Effector memory CD8-positive, alpha-beta T cell (primary cell): ENCODE data around the gene SYT15.
A peak's percentile ranks its signal among the peaks of the same experiment; 100 is the strongest.
"Not testable (repeated sequence)": the region's sequence is repeated elsewhere in the genome, so short reads cannot be mapped to it uniquely, and the experiment has no call there.

Experiments
- ATAC-seq: fragments of 150-1000 bp; cut with Tn5 transposase; replicated peaks from 2 replicates; pipeline ENCODE4 v1.10.0; 2021; ENCODE audit warnings: mild to moderate bottlenecking, moderate library complexity
- DNase-seq, 3 experiments: peaks; one replicate each; pipeline ENCODE4 v3.0.0; 2021
- H3K27ac Mint-ChIP-seq, 2 donors: one replicate each; pipeline ENCODE4 v1.8.0; 2022; ENCODE audit warnings: mild to moderate bottlenecking in 2 of 2, mixed read lengths in 2 of 2, moderate library complexity in 2 of 2
- H3K27me3 Mint-ChIP-seq, 2 donors: one replicate each; pipeline ENCODE4 v1.8.0; 2022; ENCODE audit warnings: mixed read lengths in 2 of 2
- H3K36me3 Mint-ChIP-seq: one replicate; pipeline ENCODE4 v1.8.0; 2022; ENCODE audit warnings: mild to moderate bottlenecking, moderate library complexity, mixed read lengths; ENCODE audit not compliant: insufficient read depth
- H3K4me1 Mint-ChIP-seq, 2 donors: one replicate each; pipeline ENCODE4 v1.8.0; 2022; ENCODE audit warnings: low read depth in 2 of 2, mixed read lengths in 2 of 2
- H3K4me3 Mint-ChIP-seq, 2 donors: one replicate each; pipeline ENCODE4 v1.8.0; 2022; ENCODE audit warnings: mild to moderate bottlenecking in 2 of 2, mixed read lengths in 2 of 2, moderate library complexity in 2 of 2
- H3K9me3 Mint-ChIP-seq, 2 donors: one replicate each; pipeline ENCODE4 v1.8.0; 2022; ENCODE audit warnings: mixed read lengths in 2 of 2

Gene SYT15

GRCh38 chr10:46579378-46579777 lies 450 bp downstream of the SYT15 start:
- H3K27ac Mint-ChIP-seq, H3K9me3 Mint-ChIP-seq, H3K4me3 Mint-ChIP-seq, H3K36me3 Mint-ChIP-seq, H3K4me1 Mint-ChIP-seq, DNase-seq, H3K27me3 Mint-ChIP-seq, ATAC-seq: not testable (repeated sequence)

- not testable (repeated sequence) for H3K9me3 Mint-ChIP-seq, H3K27me3 Mint-ChIP-seq, H3K4me3 Mint-ChIP-seq, H3K27ac Mint-ChIP-seq, H3K4me1 Mint-ChIP-seq, H3K36me3 Mint-ChIP-seq, ATAC-seq, DNase-seq
These were observed 3.1 kb downstream of the SYT15 start for GRCh38 chr10:46581997-46582396.

GRCh38 chr10:46582568-46582967 lies 3.6 kb downstream of the SYT15 start:
- not testable (repeated sequence) for H3K36me3 Mint-ChIP-seq, H3K9me3 Mint-ChIP-seq, H3K27ac Mint-ChIP-seq, DNase-seq, H3K4me3 Mint-ChIP-seq, ATAC-seq, H3K4me1 Mint-ChIP-seq, H3K27me3 Mint-ChIP-seq

- not testable (repeated sequence) for H3K4me1 Mint-ChIP-seq, H3K27ac Mint-ChIP-seq, H3K27me3 Mint-ChIP-seq, ATAC-seq, H3K4me3 Mint-ChIP-seq, DNase-seq, H3K9me3 Mint-ChIP-seq, H3K36me3 Mint-ChIP-seq
These were observed 5.3 kb downstream of the SYT15 start for GRCh38 chr10:46584196-46584595.

- DNase-seq, H3K27ac Mint-ChIP-seq, ATAC-seq, H3K4me1 Mint-ChIP-seq, H3K36me3 Mint-ChIP-seq, H3K9me3 Mint-ChIP-seq, H3K27me3 Mint-ChIP-seq, H3K4me3 Mint-ChIP-seq: not testable (repeated sequence)
These were observed 6.3 kb downstream of the SYT15 start for GRCh38 chr10:46585246-46585645.

GRCh38 chr10:46587546-46587945 lies 8.6 kb downstream of the SYT15 start:
- H3K4me1 Mint-ChIP-seq, ATAC-seq, H3K4me3 Mint-ChIP-seq, H3K36me3 Mint-ChIP-seq, H3K27ac Mint-ChIP-seq, H3K27me3 Mint-ChIP-seq, H3K9me3 Mint-ChIP-seq, DNase-seq: not testable (repeated sequence)

DNA sequence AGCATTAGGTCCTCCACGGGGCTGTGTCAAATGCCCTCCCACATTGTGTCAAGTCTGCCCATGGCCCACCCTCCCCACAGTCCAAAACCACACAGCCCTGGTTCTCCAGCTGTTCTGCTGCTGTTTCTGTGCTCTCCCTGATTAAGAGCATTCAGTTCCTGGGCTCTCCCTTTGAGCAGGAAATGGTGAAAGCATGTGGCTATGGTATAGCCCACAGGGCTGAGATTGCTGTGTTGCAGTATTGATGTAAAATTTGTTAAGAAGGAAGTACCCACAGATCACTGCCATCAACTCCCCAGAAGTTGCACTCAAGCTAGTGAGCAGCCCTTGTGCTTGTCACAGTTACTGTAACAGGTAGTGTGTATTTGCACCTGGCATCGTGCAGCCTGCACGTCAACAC lies 9.3 kb downstream of the SYT15 start:
- H3K4me3 Mint-ChIP-seq, H3K27ac Mint-ChIP-seq, H3K27me3 Mint-ChIP-seq, H3K4me1 Mint-ChIP-seq, H3K9me3 Mint-ChIP-seq, H3K36me3 Mint-ChIP-seq, DNase-seq: not testable (repeated sequence)
- peak; percentile 62 for ATAC-seq

- not testable (repeated sequence) for H3K36me3 Mint-ChIP-seq, ATAC-seq, H3K27ac Mint-ChIP-seq, H3K4me3 Mint-ChIP-seq, DNase-seq, H3K9me3 Mint-ChIP-seq, H3K27me3 Mint-ChIP-seq, H3K4me1 Mint-ChIP-seq
These were observed 10.7 kb downstream of the SYT15 start for GRCh38 chr10:46589589-46589988.

DNA sequence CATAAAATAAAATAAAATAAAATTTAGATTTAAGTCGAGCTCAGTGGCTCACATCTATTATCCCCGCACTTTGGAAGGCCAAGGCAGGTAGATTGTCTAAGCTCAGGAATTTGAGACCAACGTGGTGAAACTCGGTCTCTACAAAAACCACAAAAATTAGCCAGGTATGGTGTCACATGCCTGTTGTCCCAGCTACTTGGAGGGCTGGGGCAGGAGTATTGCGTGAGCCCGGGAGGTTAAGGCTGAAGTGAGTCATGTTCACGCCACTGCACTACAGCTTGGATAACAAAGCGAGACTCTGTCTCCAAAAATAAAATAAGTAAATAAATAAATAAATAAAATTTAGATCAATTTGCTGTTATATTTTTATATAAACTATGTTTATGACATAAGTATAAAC lies 12.1 kb downstream of the SYT15 start:
- H3K27me3 Mint-ChIP-seq, H3K4me3 Mint-ChIP-seq, ATAC-seq, H3K4me1 Mint-ChIP-seq, H3K9me3 Mint-ChIP-seq, DNase-seq, H3K36me3 Mint-ChIP-seq, H3K27ac Mint-ChIP-seq: not testable (repeated sequence)

DNA sequence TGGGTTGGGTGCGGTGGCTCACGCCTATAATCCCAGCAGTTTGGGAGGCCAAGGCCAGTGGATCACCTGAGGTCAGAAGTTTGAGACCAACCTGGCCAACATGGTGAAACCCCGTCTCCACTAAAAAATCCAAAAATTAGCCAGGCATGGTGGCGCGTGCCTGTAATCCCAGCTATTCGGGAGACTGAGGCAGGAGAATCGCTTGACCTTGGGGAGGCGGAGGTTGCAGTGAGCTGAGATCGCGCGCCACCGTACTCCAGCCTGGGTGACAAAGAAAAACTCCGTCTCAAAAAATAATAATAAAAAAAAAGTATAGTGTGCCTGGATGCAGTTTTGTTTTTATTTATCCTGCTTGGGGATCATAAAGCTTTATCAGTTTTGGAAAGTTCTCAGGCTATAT lies 14.4 kb downstream of the SYT15 start:
- H3K27ac Mint-ChIP-seq, H3K36me3 Mint-ChIP-seq, H3K4me3 Mint-ChIP-seq, ATAC-seq, H3K9me3 Mint-ChIP-seq, H3K27me3 Mint-ChIP-seq, H3K4me1 Mint-ChIP-seq, DNase-seq: not testable (repeated sequence)

- not testable (repeated sequence) for H3K4me3 Mint-ChIP-seq, ATAC-seq, H3K9me3 Mint-ChIP-seq, H3K27ac Mint-ChIP-seq, H3K27me3 Mint-ChIP-seq, H3K36me3 Mint-ChIP-seq, DNase-seq, H3K4me1 Mint-ChIP-seq
These were observed 15.6 kb downstream of the SYT15 start for GRCh38 chr10:46594453-46595063.

DNA sequence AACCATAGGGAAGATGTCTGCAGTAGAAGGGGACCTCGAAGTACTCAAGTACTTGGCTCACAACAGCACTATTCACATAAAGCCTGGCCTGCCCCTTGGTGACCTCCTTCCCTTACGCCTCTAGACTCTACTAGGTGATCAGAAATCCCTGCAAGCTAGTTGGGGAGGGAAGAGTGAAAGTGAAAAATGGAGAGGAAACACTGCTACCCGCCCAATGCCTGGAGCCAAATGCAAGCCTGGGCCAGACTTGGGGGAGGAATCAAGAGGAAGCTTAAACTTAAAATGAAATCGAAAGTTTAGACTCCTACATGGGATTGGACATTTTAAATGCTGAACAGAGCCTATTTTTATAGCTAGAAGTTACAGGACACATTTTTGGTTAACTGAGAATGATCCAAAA lies 17.6 kb downstream of the SYT15 start:
- H3K9me3 Mint-ChIP-seq, H3K4me3 Mint-ChIP-seq, H3K27ac Mint-ChIP-seq, H3K36me3 Mint-ChIP-seq, H3K4me1 Mint-ChIP-seq, H3K27me3 Mint-ChIP-seq, ATAC-seq, DNase-seq: not testable (repeated sequence)

DNA sequence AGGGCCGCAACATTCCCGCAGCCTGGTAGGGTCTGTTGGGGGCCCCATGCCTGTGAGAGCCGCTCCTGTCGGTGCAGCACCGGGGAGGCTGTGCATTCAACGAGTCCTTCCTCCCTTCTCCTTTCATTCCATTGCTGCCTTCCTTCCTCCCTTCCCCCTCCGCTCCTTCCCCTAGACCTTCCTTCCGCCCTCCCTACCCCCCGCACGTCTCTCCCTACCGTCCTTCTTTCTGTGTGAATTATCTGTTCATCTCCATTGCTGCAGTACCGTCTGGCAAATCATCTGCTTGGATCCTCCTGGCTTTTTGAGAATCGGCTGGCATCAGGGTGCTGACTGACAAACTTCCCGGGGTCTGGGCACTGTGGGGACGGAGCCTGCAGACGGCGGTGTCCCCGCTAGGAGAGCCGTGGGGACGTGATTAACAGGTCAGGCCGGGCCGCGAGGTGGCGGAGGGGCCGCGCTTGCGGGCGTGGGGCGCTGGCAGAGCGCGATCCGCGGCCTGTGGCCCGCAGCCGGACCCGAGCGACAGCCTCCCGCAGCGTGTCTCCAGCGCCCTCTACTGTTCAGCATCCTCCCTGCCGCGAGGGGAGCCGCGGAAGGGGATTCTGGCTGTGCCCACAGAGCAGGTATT lies 18.8 kb downstream of the SYT15 start:
- H3K27me3 Mint-ChIP-seq, H3K27ac Mint-ChIP-seq, H3K4me3 Mint-ChIP-seq, H3K36me3 Mint-ChIP-seq, H3K9me3 Mint-ChIP-seq, DNase-seq, H3K4me1 Mint-ChIP-seq: not testable (repeated sequence)
- ATAC-seq, result peak; percentile 87

DNA sequence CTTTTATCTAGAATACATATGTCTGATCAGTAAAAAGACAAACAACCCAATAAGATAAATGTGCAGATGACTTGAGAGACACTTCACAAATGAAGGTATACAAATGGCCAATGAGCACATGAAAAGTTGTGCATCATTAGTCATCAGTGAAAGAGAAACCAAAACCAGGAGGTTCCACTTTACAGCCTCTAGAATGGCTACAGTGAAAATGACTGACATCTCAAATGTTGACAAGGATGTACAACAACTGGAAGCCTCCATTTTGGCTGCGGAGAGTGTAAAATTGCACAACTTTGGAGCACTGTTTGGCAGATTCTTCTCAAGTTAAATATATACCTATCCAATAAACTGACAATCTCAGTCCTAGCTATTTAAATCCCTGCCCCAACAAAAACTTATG lies 21.6 kb downstream of the SYT15 start:
- H3K27me3 Mint-ChIP-seq, H3K9me3 Mint-ChIP-seq, DNase-seq, H3K4me1 Mint-ChIP-seq, H3K27ac Mint-ChIP-seq, H3K4me3 Mint-ChIP-seq, H3K36me3 Mint-ChIP-seq: not testable (repeated sequence)
- ATAC-seq, result peak; percentile 61

DNA sequence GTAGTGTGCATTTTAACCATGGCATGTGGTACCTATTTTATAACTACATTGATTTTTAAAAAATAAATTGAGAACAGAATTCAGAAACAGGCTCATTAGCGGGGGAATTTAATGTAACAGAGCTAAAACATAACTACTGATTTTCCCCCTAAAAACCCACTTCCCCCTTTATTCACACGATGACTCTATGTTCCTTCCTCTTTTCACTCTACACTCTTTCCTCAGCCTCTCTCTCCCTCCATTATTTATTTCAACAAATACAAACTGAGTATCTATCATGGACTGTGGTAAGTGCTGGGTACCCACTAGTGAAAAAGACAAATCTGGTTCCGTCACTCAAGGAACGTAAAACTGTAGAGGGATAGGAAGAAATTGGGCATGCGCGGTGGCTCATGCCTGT lies 36.6 kb downstream of the SYT15 start:
- H3K27ac Mint-ChIP-seq, H3K9me3 Mint-ChIP-seq: not testable (repeated sequence)

More for the DNA sequence above, 36.6 kb downstream of the SYT15 start:
- H3K4me3 Mint-ChIP-seq, H3K27me3 Mint-ChIP-seq, DNase-seq, H3K36me3 Mint-ChIP-seq, H3K4me1 Mint-ChIP-seq, ATAC-seq: not testable (repeated sequence)
